Endothelial cell (in vitro differentiated cells): ENCODE measurements around the gene SMYD5. TPM values are rescaled to one million over a fixed set of nuclear protein-coding genes. Genes with fewer than 3 reads are reported as not detected.

ENCODE experiments used
- DNase-seq: peaks from one replicate; pipeline ENCODE4 v3.0.0; 2021; ENCODE audit warnings: low spot score
- H3K27ac Mint-ChIP-seq: one replicate; pipeline ENCODE4 v1.8.0; 2021; ENCODE audit warnings: mixed read lengths, inconsistent platforms; ENCODE audit not compliant: unreplicated experiment
- H3K27me3 Mint-ChIP-seq: one replicate; pipeline ENCODE4 v1.8.0; 2021; ENCODE audit warnings: mild to moderate bottlenecking, moderate library complexity, mixed read lengths, inconsistent platforms; ENCODE audit not compliant: unreplicated experiment
- H3K36me3 Mint-ChIP-seq: one replicate; pipeline ENCODE4 v1.8.0; 2021; ENCODE audit warnings: mild to moderate bottlenecking, low read depth, mixed read lengths, inconsistent platforms; ENCODE audit not compliant: unreplicated experiment
- H3K4me1 Mint-ChIP-seq: one replicate; pipeline ENCODE4 v1.8.0; 2021; ENCODE audit warnings: mild to moderate bottlenecking, mixed read lengths, inconsistent platforms; ENCODE audit not compliant: unreplicated experiment
- H3K4me3 Mint-ChIP-seq: one replicate; pipeline ENCODE4 v1.8.0; 2021; ENCODE audit warnings: mild to moderate bottlenecking, mixed read lengths, inconsistent platforms; ENCODE audit not compliant: unreplicated experiment
- H3K9me3 Mint-ChIP-seq: one replicate; pipeline ENCODE4 v1.8.0; 2021; ENCODE audit warnings: mixed read lengths, inconsistent platforms; ENCODE audit not compliant: unreplicated experiment
- CTCF ChIP-seq: fragments of 200-600 bp; sonication (generic); IDR thresholded peaks from one replicate; pipeline ENCODE4 v1.5.0; 2021; ENCODE audit warnings: antibody characterized with exemption; ENCODE audit not compliant: unreplicated experiment
- total RNA-seq: library from RNA; stranded (reverse); fragmentation: NEBNext Ultra II Directional; extraction: Animal tissue kit (Norgen Biotek cat#: 25700); gene quantifications from one replicate; pipeline ENCODE4 v1.2.1, GENCODE V29; 2021; ENCODE audit not compliant: unreplicated experiment

Gene SMYD5
- total RNA-seq, 1 donor from 2014 or later = 17.0 TPM

- H3K9me3 Mint-ChIP-seq = no peaks in the 10 kb centered on the region
- H3K27ac Mint-ChIP-seq = no peak overlapping the region
- peaks cover 4% of the 10 kb centered on the region for H3K27me3 Mint-ChIP-seq
- H3K4me1 Mint-ChIP-seq = peaks cover 3% of the 10 kb centered on the region
- H3K36me3 Mint-ChIP-seq = peaks cover 21% of the 10 kb centered on the region
- no peak for TF ChIP-seq CTCF
- no peak overlapping the region for H3K4me3 Mint-ChIP-seq
- no peak for DNase-seq
These were observed 13.0 kb downstream of the SMYD5 start for GRCh38 chr2:73227086-73227485.

- Mint-ChIP-seq H3K27me3 (peaks cover 9% of the 10 kb centered on the region), H3K36me3 (peaks cover 18% of the 10 kb centered on the region), H3K4me3 (peak overlapping the region; percentile 15), H3K27ac (no peak overlapping the region), H3K9me3 (no peaks in the 10 kb centered on the region), H3K4me1 (peaks cover 6% of the 10 kb centered on the region)
- no peak for DNase-seq
- TF ChIP-seq CTCF = no peak
These were observed 14.6 kb downstream of the SMYD5 start for GRCh38 chr2:73228631-73229030.

GRCh38 chr2:73232403-73233153 is 18.5 kb downstream of the SMYD5 start:
- Mint-ChIP-seq H3K9me3 (no peaks in the 10 kb centered on the region), H3K4me3 (peak overlapping the region; percentile 98), H3K4me1 (peaks cover 25% of the 10 kb centered on the region), H3K36me3 (peaks cover 10% of the 10 kb centered on the region), H3K27me3 (peaks cover 19% of the 10 kb centered on the region), H3K27ac (peak overlapping the region; percentile 75)
- no peak for DNase-seq
- no peak for TF ChIP-seq CTCF

- no peak for TF ChIP-seq CTCF
- Mint-ChIP-seq H3K27me3 (peaks cover 19% of the 10 kb centered on the region), H3K4me3 (peak within 1 kb of the TSS; percentile 98), H3K36me3 (peaks cover 10% of the 10 kb centered on the region), H3K4me1 (peaks cover 28% of the 10 kb centered on the region), H3K9me3 (no peaks in the 10 kb centered on the region), H3K27ac (peak within 1 kb of the TSS; percentile 88)
- DNase-seq = peak; percentile 94
These were observed 19.3 kb downstream of the SMYD5 start, which contains the start of gene PRADC1 for GRCh38 chr2:73233154-73233931. Gene PRADC1 (minus strand): TSS chr2:73233239. CDS start chr2:73233160, 79 bp downstream.
